Neural cell (in vitro differentiated cells): ENCODE results near the gene MARVELD3. TPM values are rescaled to one million over a fixed set of nuclear protein-coding genes. Genes with fewer than 3 reads are reported as not detected.
"Not testable (repeated sequence)": the region's sequence is repeated elsewhere in the genome, so short reads cannot be mapped to it uniquely, and the experiment has no call there.

Experiments used
- H2AFZ ChIP-seq: fragments of 200-600, 300-800 bp; sonication (generic), shearing (Covaris generic); 2 replicates; pipeline ENCODE4 v1.6.0; 2014; ENCODE audit warnings: low read depth, mild to moderate bottlenecking, antibody characterized with exemption, low read length, moderate library complexity
- H3F3A ChIP-seq: fragments of 200-600 bp; shearing (Covaris generic); 2 replicates; pipeline ENCODE4 v1.6.1; 2016; ENCODE audit warnings: mild to moderate bottlenecking, moderate library complexity, mixed read lengths, antibody characterized with exemption, low read length; ENCODE audit not compliant: insufficient read depth, poor library complexity, severe bottlenecking
- H3K27ac ChIP-seq: fragments of 200-600, 300-800 bp; sonication (generic), shearing (Covaris generic); 2 replicates; pipeline ENCODE4 v1.5.1; 2014; ENCODE audit warnings: mild to moderate bottlenecking, low read length, moderate library complexity
- H3K27me3 ChIP-seq: fragments of 300-800, 200-600 bp; sonication (generic), shearing (Covaris generic); 2 replicates; pipeline ENCODE4 v1.6.0; 2014; ENCODE audit warnings: mild to moderate bottlenecking, low read depth, low read length, moderate library complexity; ENCODE audit not compliant: insufficient read depth
- H3K36me3 ChIP-seq: fragments of 300-800, 200-600 bp; sonication (generic), shearing (Covaris generic); 2 replicates; pipeline ENCODE4 v1.5.1; 2014; ENCODE audit warnings: mild to moderate bottlenecking, antibody characterized with exemption, low read length, moderate library complexity; ENCODE audit not compliant: insufficient read depth
- H3K4me2 ChIP-seq: fragments of 300-800, 200-600 bp; sonication (generic), shearing (Covaris generic); 2 replicates; pipeline ENCODE4 v1.6.0; 2014; ENCODE audit warnings: mild to moderate bottlenecking, low read length
- H3K4me3 ChIP-seq: fragments of 300-800, 200-600 bp; sonication (generic), shearing (Covaris generic); 2 replicates; pipeline ENCODE4 v1.5.1; 2014; ENCODE audit warnings: mild to moderate bottlenecking, low read length, moderate library complexity
- H3K79me2 ChIP-seq: fragments of 200-600 bp; shearing (Covaris generic); replicated peaks from 2 replicates; pipeline ENCODE4 v1.6.0; 2014; ENCODE audit warnings: mild to moderate bottlenecking, low read length, moderate library complexity; ENCODE audit not compliant: insufficient read depth
- H3K9ac ChIP-seq: fragments of 300-800, 200-600 bp; sonication (generic), shearing (Covaris generic); 2 replicates; pipeline ENCODE4 v1.6.1; 2016; ENCODE audit warnings: mild to moderate bottlenecking, low read length, mixed read lengths
- H3K9me2 ChIP-seq: fragments of 200-600 bp; shearing (Covaris generic); 2 replicates; pipeline ENCODE4 v1.6.1; 2016; ENCODE audit warnings: mild to moderate bottlenecking, low read length, mixed read lengths; ENCODE audit not compliant: insufficient read depth
- H3K9me3 ChIP-seq: fragments of 200-600, 300-800 bp; sonication (generic), shearing (Covaris generic); 2 replicates; pipeline ENCODE4 v1.6.1; 2016; ENCODE audit warnings: mild to moderate bottlenecking, mixed run types, low read length, moderate library complexity, mixed read lengths
- H4K20me1 ChIP-seq: fragments of 200-600 bp; shearing (Covaris generic); 2 replicates; pipeline ENCODE4 v1.6.1; 2016; ENCODE audit warnings: mild to moderate bottlenecking, mixed run types; ENCODE audit not compliant: insufficient read depth
- CTCF ChIP-seq: fragments of 450-650 bp; IDR thresholded peaks from 2 replicates; pipeline ENCODE4 v1.5.1; 2014; ENCODE audit warnings: antibody characterized with exemption, mild to moderate bottlenecking, moderate library complexity; ENCODE audit not compliant: poor library complexity, severe bottlenecking
- EP300 ChIP-seq: fragments of 450-650 bp; conservative IDR thresholded peaks from 2 replicates; pipeline ENCODE4 v1.6.1; 2014; ENCODE audit warnings: antibody characterized with exemption, mild to moderate bottlenecking, moderate library complexity; ENCODE audit not compliant: poor library complexity, severe bottlenecking
- EZH2 ChIP-seq: fragments of 200-600, 300-800 bp; shearing (Covaris generic), sonication (generic); IDR thresholded peaks from 2 replicates; pipeline ENCODE4 v1.6.1; 2014; ENCODE audit warnings: antibody characterized with exemption, low read length, borderline replicate concordance, mild to moderate bottlenecking; ENCODE audit not compliant: insufficient read depth, poor library complexity, severe bottlenecking
- MXI1 ChIP-seq: fragments of 450-650 bp; conservative IDR thresholded peaks from 2 replicates; pipeline ENCODE4 v1.6.1; 2014; ENCODE audit warnings: antibody characterized with exemption, mild to moderate bottlenecking; ENCODE audit not compliant: poor library complexity, severe bottlenecking
- POLR2AphosphoS5 ChIP-seq: IDR thresholded peaks from 2 replicates; pipeline ENCODE4 v1.6.1; 2012
- RAD21 ChIP-seq: fragments of 450-650 bp; conservative IDR thresholded peaks from 2 replicates; pipeline ENCODE4 v1.6.1; 2014; ENCODE audit warnings: antibody characterized with exemption, mild to moderate bottlenecking, moderate library complexity
- SMC3 ChIP-seq: fragments of 450-650 bp; conservative IDR thresholded peaks from 2 replicates; pipeline ENCODE4 v1.6.1; 2014; ENCODE audit warnings: antibody characterized with exemption, mild to moderate bottlenecking, moderate library complexity; ENCODE audit not compliant: poor library complexity
- TAF1 ChIP-seq: IDR thresholded peaks from 2 replicates; pipeline ENCODE4 v1.6.1; 2012; ENCODE audit warnings: low read depth
- polyA plus RNA-seq: library from polyadenylated mRNA; depleted of rRNA; stranded (reverse); fragments of >200 nt; gene quantifications from 2 replicates; pipeline ENCODE4 v1.2.3, GENCODE V29; 2014
- TF ChIP-seq, protein P1 (sequence below): IDR thresholded peaks from 2 replicates; pipeline ENCODE4 v1.6.1; 2012; ENCODE audit warnings: borderline replicate concordance

MARVELD3 gene
- polyA plus RNA-seq, 1 donor from 2014 or later: not detected

DNA sequence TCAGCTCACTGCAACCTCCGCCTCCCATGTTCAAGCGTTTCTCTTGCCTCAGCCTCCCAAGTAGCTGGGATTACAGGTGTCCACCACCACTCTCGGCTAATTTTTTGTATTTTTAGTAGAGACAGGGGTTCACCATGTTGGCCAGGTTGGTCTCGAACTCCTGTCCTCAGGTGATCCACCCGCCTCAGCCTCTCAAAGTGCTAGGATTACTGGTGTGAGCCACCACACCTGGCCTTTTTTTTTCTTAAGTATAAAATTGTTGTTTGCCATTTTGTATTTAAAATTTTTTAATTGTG is 43.5 kb upstream of the MARVELD3 start:
- not testable (repeated sequence) for H4K20me1 ChIP-seq, H3K27me3 ChIP-seq, H3K9me3 ChIP-seq, H3K36me3 ChIP-seq, H3K27ac ChIP-seq, H3K4me2 ChIP-seq, H3K79me2 ChIP-seq, H3F3A ChIP-seq, H3K4me3 ChIP-seq, H3K9me2 ChIP-seq, H2AFZ ChIP-seq, H3K9ac ChIP-seq

GRCh38 chr16:71584543-71585317 is 41.3 kb upstream of the MARVELD3 start:
- H2AFZ ChIP-seq: no peak overlapping the region
- no peaks in the 10 kb centered on the region for H3K79me2 ChIP-seq
- H3K4me3 ChIP-seq: no peak overlapping the region
- H3K27ac ChIP-seq: no peak overlapping the region
- H3K9ac ChIP-seq: no peak overlapping the region
- no peak overlapping the region for H3K4me2 ChIP-seq
- TF ChIP-seq CTCF: no peak
- TF ChIP-seq, protein P1, sequence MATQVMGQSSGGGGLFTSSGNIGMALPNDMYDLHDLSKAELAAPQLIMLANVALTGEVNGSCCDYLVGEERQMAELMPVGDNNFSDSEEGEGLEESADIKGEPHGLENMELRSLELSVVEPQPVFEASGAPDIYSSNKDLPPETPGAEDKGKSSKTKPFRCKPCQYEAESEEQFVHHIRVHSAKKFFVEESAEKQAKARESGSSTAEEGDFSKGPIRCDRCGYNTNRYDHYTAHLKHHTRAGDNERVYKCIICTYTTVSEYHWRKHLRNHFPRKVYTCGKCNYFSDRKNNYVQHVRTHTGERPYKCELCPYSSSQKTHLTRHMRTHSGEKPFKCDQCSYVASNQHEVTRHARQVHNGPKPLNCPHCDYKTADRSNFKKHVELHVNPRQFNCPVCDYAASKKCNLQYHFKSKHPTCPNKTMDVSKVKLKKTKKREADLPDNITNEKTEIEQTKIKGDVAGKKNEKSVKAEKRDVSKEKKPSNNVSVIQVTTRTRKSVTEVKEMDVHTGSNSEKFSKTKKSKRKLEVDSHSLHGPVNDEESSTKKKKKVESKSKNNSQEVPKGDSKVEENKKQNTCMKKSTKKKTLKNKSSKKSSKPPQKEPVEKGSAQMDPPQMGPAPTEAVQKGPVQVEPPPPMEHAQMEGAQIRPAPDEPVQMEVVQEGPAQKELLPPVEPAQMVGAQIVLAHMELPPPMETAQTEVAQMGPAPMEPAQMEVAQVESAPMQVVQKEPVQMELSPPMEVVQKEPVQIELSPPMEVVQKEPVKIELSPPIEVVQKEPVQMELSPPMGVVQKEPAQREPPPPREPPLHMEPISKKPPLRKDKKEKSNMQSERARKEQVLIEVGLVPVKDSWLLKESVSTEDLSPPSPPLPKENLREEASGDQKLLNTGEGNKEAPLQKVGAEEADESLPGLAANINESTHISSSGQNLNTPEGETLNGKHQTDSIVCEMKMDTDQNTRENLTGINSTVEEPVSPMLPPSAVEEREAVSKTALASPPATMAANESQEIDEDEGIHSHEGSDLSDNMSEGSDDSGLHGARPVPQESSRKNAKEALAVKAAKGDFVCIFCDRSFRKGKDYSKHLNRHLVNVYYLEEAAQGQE: no peak
- no peak for TF ChIP-seq POLR2AphosphoS5
- TF ChIP-seq MXI1: no peak
- no peak for TF ChIP-seq EZH2
- no peak for TF ChIP-seq TAF1
- no peak for TF ChIP-seq RAD21
- TF ChIP-seq SMC3: no peak
- TF ChIP-seq EP300: no peak
- no peaks in the 10 kb centered on the region for H3K36me3 ChIP-seq
- H3K9me2 ChIP-seq: no peaks in the 10 kb centered on the region
- H3K9me3 ChIP-seq: no peaks in the 10 kb centered on the region
- H3K27me3 ChIP-seq: no peaks in the 10 kb centered on the region
- no peaks in the 10 kb centered on the region for H3F3A ChIP-seq
- no peaks in the 10 kb centered on the region for H4K20me1 ChIP-seq

DNA sequence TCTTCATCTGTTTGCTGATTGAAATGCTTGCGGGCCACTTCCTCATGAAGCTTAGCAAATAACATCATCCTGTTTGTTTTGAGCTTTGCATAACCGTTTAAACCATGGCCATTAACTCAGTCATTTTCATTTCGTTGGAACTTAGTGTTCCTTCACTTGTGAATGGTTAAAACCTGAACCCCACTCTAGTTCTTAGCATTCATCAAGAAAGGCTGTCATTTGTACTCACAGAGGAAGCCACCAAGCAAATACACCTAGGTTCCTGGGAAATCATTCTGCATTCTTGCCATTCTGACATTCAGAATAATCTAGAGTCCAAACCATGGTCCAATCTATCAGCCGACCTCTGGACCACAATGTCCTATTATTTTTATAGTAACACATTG is 40.7 kb upstream of the MARVELD3 start:
- Histone ChIP-seq H3K27me3 (no peaks in the 10 kb centered on the region), H3K4me2 (no peak overlapping the region), H2AFZ (no peak overlapping the region), H3K9me2 (no peaks in the 10 kb centered on the region), H3K9me3 (no peaks in the 10 kb centered on the region), H3K36me3 (no peaks in the 10 kb centered on the region), H3K27ac (no peak overlapping the region), H4K20me1 (no peaks in the 10 kb centered on the region), H3K9ac (no peak overlapping the region), H3K79me2 (no peaks in the 10 kb centered on the region), H3F3A (no peaks in the 10 kb centered on the region), H3K4me3 (no peak overlapping the region)
- TF ChIP-seq MXI1 (no peak), RAD21 (no peak), TAF1 (no peak), SMC3 (no peak), POLR2AphosphoS5 (no peak), EZH2 (no peak), CTCF (no peak), EP300 (no peak)
- TF ChIP-seq, protein P1: no peak
